Neural cell (in vitro differentiated cells): ENCODE data around the gene SMIM43. TPM values are rescaled to one million over a fixed set of nuclear protein-coding genes. Genes with fewer than 3 reads are reported as not detected.

Experiments used
- H2AFZ ChIP-seq: fragments of 200-600, 300-800 bp; sonication (generic), shearing (Covaris generic); 2 replicates; pipeline ENCODE4 v1.6.0; 2014; ENCODE audit warnings: low read depth, mild to moderate bottlenecking, antibody characterized with exemption, low read length, moderate library complexity
- H3F3A ChIP-seq: fragments of 200-600 bp; shearing (Covaris generic); 2 replicates; pipeline ENCODE4 v1.6.1; 2016; ENCODE audit warnings: mild to moderate bottlenecking, moderate library complexity, mixed read lengths, antibody characterized with exemption, low read length; ENCODE audit not compliant: insufficient read depth, poor library complexity, severe bottlenecking
- H3K27ac ChIP-seq: fragments of 200-600, 300-800 bp; sonication (generic), shearing (Covaris generic); 2 replicates; pipeline ENCODE4 v1.5.1; 2014; ENCODE audit warnings: mild to moderate bottlenecking, low read length, moderate library complexity
- H3K27me3 ChIP-seq: fragments of 300-800, 200-600 bp; sonication (generic), shearing (Covaris generic); 2 replicates; pipeline ENCODE4 v1.6.0; 2014; ENCODE audit warnings: mild to moderate bottlenecking, low read depth, low read length, moderate library complexity; ENCODE audit not compliant: insufficient read depth
- H3K36me3 ChIP-seq: fragments of 300-800, 200-600 bp; sonication (generic), shearing (Covaris generic); 2 replicates; pipeline ENCODE4 v1.5.1; 2014; ENCODE audit warnings: mild to moderate bottlenecking, antibody characterized with exemption, low read length, moderate library complexity; ENCODE audit not compliant: insufficient read depth
- H3K4me2 ChIP-seq: fragments of 300-800, 200-600 bp; sonication (generic), shearing (Covaris generic); 2 replicates; pipeline ENCODE4 v1.6.0; 2014; ENCODE audit warnings: mild to moderate bottlenecking, low read length
- H3K4me3 ChIP-seq: fragments of 300-800, 200-600 bp; sonication (generic), shearing (Covaris generic); 2 replicates; pipeline ENCODE4 v1.5.1; 2014; ENCODE audit warnings: mild to moderate bottlenecking, low read length, moderate library complexity
- H3K79me2 ChIP-seq: fragments of 200-600 bp; shearing (Covaris generic); replicated peaks from 2 replicates; pipeline ENCODE4 v1.6.0; 2014; ENCODE audit warnings: mild to moderate bottlenecking, low read length, moderate library complexity; ENCODE audit not compliant: insufficient read depth
- H3K9ac ChIP-seq: fragments of 300-800, 200-600 bp; sonication (generic), shearing (Covaris generic); 2 replicates; pipeline ENCODE4 v1.6.1; 2016; ENCODE audit warnings: mild to moderate bottlenecking, low read length, mixed read lengths
- H3K9me2 ChIP-seq: fragments of 200-600 bp; shearing (Covaris generic); 2 replicates; pipeline ENCODE4 v1.6.1; 2016; ENCODE audit warnings: mild to moderate bottlenecking, low read length, mixed read lengths; ENCODE audit not compliant: insufficient read depth
- H3K9me3 ChIP-seq: fragments of 200-600, 300-800 bp; sonication (generic), shearing (Covaris generic); 2 replicates; pipeline ENCODE4 v1.6.1; 2016; ENCODE audit warnings: mild to moderate bottlenecking, mixed run types, low read length, moderate library complexity, mixed read lengths
- H4K20me1 ChIP-seq: fragments of 200-600 bp; shearing (Covaris generic); 2 replicates; pipeline ENCODE4 v1.6.1; 2016; ENCODE audit warnings: mild to moderate bottlenecking, mixed run types; ENCODE audit not compliant: insufficient read depth
- EP300 ChIP-seq: fragments of 450-650 bp; conservative IDR thresholded peaks from 2 replicates; pipeline ENCODE4 v1.6.1; 2014; ENCODE audit warnings: antibody characterized with exemption, mild to moderate bottlenecking, moderate library complexity; ENCODE audit not compliant: poor library complexity, severe bottlenecking
- EZH2 ChIP-seq: fragments of 200-600, 300-800 bp; shearing (Covaris generic), sonication (generic); IDR thresholded peaks from 2 replicates; pipeline ENCODE4 v1.6.1; 2014; ENCODE audit warnings: antibody characterized with exemption, low read length, borderline replicate concordance, mild to moderate bottlenecking; ENCODE audit not compliant: insufficient read depth, poor library complexity, severe bottlenecking
- MXI1 ChIP-seq: fragments of 450-650 bp; conservative IDR thresholded peaks from 2 replicates; pipeline ENCODE4 v1.6.1; 2014; ENCODE audit warnings: antibody characterized with exemption, mild to moderate bottlenecking; ENCODE audit not compliant: poor library complexity, severe bottlenecking
- POLR2AphosphoS5 ChIP-seq: IDR thresholded peaks from 2 replicates; pipeline ENCODE4 v1.6.1; 2012
- RAD21 ChIP-seq: fragments of 450-650 bp; conservative IDR thresholded peaks from 2 replicates; pipeline ENCODE4 v1.6.1; 2014; ENCODE audit warnings: antibody characterized with exemption, mild to moderate bottlenecking, moderate library complexity
- SMC3 ChIP-seq: fragments of 450-650 bp; conservative IDR thresholded peaks from 2 replicates; pipeline ENCODE4 v1.6.1; 2014; ENCODE audit warnings: antibody characterized with exemption, mild to moderate bottlenecking, moderate library complexity; ENCODE audit not compliant: poor library complexity
- TAF1 ChIP-seq: IDR thresholded peaks from 2 replicates; pipeline ENCODE4 v1.6.1; 2012; ENCODE audit warnings: low read depth
- polyA plus RNA-seq: library from polyadenylated mRNA; depleted of rRNA; stranded (reverse); fragments of >200 nt; gene quantifications from 2 replicates; pipeline ENCODE4 v1.2.3, GENCODE V29; 2014
- TF ChIP-seq, protein P1 (sequence below): fragments of 450-650 bp; IDR thresholded peaks from 2 replicates; pipeline ENCODE4 v1.5.1; 2014; ENCODE audit warnings: antibody characterized with exemption, mild to moderate bottlenecking, moderate library complexity; ENCODE audit not compliant: poor library complexity, severe bottlenecking
- TF ChIP-seq, protein P2 (sequence below): IDR thresholded peaks from 2 replicates; pipeline ENCODE4 v1.6.1; 2012; ENCODE audit warnings: borderline replicate concordance

SMIM43 gene
- polyA plus RNA-seq, 1 donor from 2014 or later: 0.17 TPM

DNA sequence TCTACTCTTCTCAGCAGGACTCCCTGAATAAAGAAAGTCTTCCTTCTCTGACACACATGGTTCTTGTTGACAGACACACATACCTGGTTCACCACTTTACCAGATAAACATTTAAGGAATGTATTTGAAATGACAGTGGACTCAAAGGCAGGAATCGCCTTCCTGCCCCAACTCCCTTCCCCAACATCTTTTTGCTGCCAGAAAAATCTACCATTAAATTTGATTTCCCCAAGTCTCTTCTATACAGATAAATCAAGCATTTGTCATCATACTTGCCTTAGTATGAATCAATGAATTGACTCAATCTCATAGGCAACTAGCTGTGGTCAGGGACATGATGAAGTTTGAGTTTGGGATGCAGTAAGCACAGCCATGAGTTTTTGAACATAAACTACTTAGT, 44.9 kb downstream of the SMIM43 start:
- Histone ChIP-seq H3K9ac (no peak overlapping the region), H3K27ac (no peak overlapping the region), H3K4me3 (no peak overlapping the region), H3K79me2 (no peaks in the 10 kb centered on the region), H3K36me3 (no peaks in the 10 kb centered on the region), H3K27me3 (no peaks in the 10 kb centered on the region), H3K9me2 (no peaks in the 10 kb centered on the region), H3K9me3 (no peaks in the 10 kb centered on the region), H3F3A (no peaks in the 10 kb centered on the region), H2AFZ (no peak overlapping the region), H4K20me1 (no peaks in the 10 kb centered on the region), H3K4me2 (no peak overlapping the region)
- no peak for TF ChIP-seq POLR2AphosphoS5
- TF ChIP-seq, protein P1, sequence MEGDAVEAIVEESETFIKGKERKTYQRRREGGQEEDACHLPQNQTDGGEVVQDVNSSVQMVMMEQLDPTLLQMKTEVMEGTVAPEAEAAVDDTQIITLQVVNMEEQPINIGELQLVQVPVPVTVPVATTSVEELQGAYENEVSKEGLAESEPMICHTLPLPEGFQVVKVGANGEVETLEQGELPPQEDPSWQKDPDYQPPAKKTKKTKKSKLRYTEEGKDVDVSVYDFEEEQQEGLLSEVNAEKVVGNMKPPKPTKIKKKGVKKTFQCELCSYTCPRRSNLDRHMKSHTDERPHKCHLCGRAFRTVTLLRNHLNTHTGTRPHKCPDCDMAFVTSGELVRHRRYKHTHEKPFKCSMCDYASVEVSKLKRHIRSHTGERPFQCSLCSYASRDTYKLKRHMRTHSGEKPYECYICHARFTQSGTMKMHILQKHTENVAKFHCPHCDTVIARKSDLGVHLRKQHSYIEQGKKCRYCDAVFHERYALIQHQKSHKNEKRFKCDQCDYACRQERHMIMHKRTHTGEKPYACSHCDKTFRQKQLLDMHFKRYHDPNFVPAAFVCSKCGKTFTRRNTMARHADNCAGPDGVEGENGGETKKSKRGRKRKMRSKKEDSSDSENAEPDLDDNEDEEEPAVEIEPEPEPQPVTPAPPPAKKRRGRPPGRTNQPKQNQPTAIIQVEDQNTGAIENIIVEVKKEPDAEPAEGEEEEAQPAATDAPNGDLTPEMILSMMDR: no peak
- no peak for TF ChIP-seq SMC3
- no peak for TF ChIP-seq EP300
- TF ChIP-seq RAD21: no peak
- TF ChIP-seq TAF1: no peak
- TF ChIP-seq MXI1: no peak
- TF ChIP-seq EZH2: no peak
- TF ChIP-seq, protein P2, sequence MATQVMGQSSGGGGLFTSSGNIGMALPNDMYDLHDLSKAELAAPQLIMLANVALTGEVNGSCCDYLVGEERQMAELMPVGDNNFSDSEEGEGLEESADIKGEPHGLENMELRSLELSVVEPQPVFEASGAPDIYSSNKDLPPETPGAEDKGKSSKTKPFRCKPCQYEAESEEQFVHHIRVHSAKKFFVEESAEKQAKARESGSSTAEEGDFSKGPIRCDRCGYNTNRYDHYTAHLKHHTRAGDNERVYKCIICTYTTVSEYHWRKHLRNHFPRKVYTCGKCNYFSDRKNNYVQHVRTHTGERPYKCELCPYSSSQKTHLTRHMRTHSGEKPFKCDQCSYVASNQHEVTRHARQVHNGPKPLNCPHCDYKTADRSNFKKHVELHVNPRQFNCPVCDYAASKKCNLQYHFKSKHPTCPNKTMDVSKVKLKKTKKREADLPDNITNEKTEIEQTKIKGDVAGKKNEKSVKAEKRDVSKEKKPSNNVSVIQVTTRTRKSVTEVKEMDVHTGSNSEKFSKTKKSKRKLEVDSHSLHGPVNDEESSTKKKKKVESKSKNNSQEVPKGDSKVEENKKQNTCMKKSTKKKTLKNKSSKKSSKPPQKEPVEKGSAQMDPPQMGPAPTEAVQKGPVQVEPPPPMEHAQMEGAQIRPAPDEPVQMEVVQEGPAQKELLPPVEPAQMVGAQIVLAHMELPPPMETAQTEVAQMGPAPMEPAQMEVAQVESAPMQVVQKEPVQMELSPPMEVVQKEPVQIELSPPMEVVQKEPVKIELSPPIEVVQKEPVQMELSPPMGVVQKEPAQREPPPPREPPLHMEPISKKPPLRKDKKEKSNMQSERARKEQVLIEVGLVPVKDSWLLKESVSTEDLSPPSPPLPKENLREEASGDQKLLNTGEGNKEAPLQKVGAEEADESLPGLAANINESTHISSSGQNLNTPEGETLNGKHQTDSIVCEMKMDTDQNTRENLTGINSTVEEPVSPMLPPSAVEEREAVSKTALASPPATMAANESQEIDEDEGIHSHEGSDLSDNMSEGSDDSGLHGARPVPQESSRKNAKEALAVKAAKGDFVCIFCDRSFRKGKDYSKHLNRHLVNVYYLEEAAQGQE: no peak

DNA sequence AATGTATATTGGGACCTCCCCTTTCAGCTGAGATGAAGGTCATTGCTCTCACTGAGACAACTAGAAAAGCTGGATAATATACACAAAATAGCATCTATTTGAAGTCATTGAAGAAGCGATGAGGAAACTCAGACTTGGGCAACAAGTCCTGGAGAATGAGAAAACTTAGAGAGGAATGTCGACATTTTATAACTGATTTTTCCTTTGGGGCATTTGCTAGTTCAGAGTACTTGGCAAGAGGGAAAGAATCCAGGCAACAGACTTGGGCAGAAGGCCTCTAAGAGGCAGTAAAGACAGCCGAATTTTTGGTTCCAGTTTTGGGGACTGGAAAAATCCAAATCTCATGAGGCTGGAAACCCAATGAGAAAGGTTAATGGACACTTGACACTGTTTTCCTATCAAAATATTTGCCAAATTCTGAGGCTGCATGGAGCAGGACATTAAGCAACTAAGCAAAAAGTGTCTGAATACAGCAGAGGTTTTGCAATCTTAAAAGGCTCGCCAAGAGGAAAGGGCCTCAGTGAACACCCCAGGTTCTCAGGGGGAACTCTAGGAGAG, 47.2 kb downstream of the SMIM43 start:
- Histone ChIP-seq H3K4me2 (no peak overlapping the region), H4K20me1 (no peaks in the 10 kb centered on the region), H3K9me2 (no peaks in the 10 kb centered on the region), H3K36me3 (no peaks in the 10 kb centered on the region), H3K9ac (no peak overlapping the region), H3F3A (no peaks in the 10 kb centered on the region), H2AFZ (no peak overlapping the region), H3K27ac (no peak overlapping the region), H3K9me3 (no peaks in the 10 kb centered on the region), H3K79me2 (no peaks in the 10 kb centered on the region), H3K27me3 (no peaks in the 10 kb centered on the region), H3K4me3 (no peak overlapping the region)
- TF ChIP-seq MXI1 (no peak), EZH2 (no peak), RAD21 (no peak), EP300 (no peak), SMC3 (no peak), POLR2AphosphoS5 (no peak), TAF1 (no peak)
- TF ChIP-seq, protein P1: no peak
- TF ChIP-seq, protein P2: no peak
